A549 treated with GW870086 at 1 μM for 4 hours (cell line): Measurements from ENCODE around the gene VGLL3. TPM values are rescaled to one million over a fixed set of nuclear protein-coding genes. Genes with fewer than 3 reads are reported as not detected.

ENCODE experiments used
- total RNA-seq: library from RNA; stranded (reverse); fragments of 200-300 nt; extraction: Qiagen RNA extraction; gene quantifications from 5 replicates; pipeline ENCODE4 v1.2.3, GENCODE V29; 2022; ENCODE audit warnings: low read depth

Gene VGLL3, protein sequence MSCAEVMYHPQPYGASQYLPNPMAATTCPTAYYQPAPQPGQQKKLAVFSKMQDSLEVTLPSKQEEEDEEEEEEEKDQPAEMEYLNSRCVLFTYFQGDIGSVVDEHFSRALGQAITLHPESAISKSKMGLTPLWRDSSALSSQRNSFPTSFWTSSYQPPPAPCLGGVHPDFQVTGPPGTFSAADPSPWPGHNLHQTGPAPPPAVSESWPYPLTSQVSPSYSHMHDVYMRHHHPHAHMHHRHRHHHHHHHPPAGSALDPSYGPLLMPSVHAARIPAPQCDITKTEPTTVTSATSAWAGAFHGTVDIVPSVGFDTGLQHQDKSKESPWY
- 3.2 to 8.1 TPM (median 6.2 TPM) in 5 replicates for total RNA-seq

GRCh38 chr3:86990734-86991481 is at the start of gene VGLL3:
Gene VGLL3, minus strand, starts transcription at chr3:86991149. Its CDS starts 406 bp downstream, at chr3:86990743.

Other genes starting within 250 kb of the VGLL3 start
- gene CHMP2B, start 236.2 kb upstream of the VGLL3 start, total RNA-seq: 76.5 to 87.6 TPM (median 79.6 TPM) in 5 replicates